OCI-LY7 (cell line): ENCODE data around the gene NGB. TPM values are rescaled to one million over a fixed set of nuclear protein-coding genes. Genes with fewer than 3 reads are reported as not detected.

ENCODE experiments used
- BruUV-seq: library from RNA; stranded (reverse); fragments of 400-500 nt; replicated peaks from 2 replicates; lab custom pipeline; 2021; lab: Mats Ljungman, UMichigan
- CTCF ChIA-PET: fragments of 300-600 bp; sonication (Branson Sonifier 250); formaldehyde crosslinking; loops from one replicate; lab custom pipeline; 2022; ENCODE audit warnings: antibody characterized with exemption; ENCODE audit not compliant: unreplicated experiment; lab: Charles Lee
- POLR2A ChIA-PET: fragments of 300-600 bp; sonication (Branson Sonifier 250); formaldehyde crosslinking; loops from one replicate; lab custom pipeline; 2022; ENCODE audit warnings: antibody characterized with exemption; lab: Charles Lee
- DNase-seq: peaks from one replicate; pipeline ENCODE4 v3.0.0-alpha.2; 2015; ENCODE audit warnings: low spot score
- H2AFZ ChIP-seq: fragments of 200-600 bp; sonication (generic), shearing (Covaris generic); 2 replicates; pipeline ENCODE4 v1.6.1; 2014; ENCODE audit warnings: mild to moderate bottlenecking, antibody characterized with exemption, low read length, moderate library complexity
- H3K27ac ChIP-seq: fragments of 200-600 bp; sonication (generic); 2 replicates; pipeline ENCODE4 v1.5.1; 2014; ENCODE audit warnings: mixed run types, low read depth, mild to moderate bottlenecking, moderate library complexity, low read length, inconsistent platforms; ENCODE audit not compliant: poor library complexity, severe bottlenecking
- H3K36me3 ChIP-seq: fragments of 200-600 bp; sonication (generic); 2 replicates; pipeline ENCODE4 v1.6.1; 2014; ENCODE audit warnings: mild to moderate bottlenecking, antibody characterized with exemption, low read length, moderate library complexity, mixed read lengths; ENCODE audit not compliant: insufficient read depth
- H3K4me1 ChIP-seq: fragments of 200-600 bp; sonication (generic); 2 replicates; pipeline ENCODE4 v1.5.1; 2014; ENCODE audit warnings: mild to moderate bottlenecking, low read length; ENCODE audit not compliant: insufficient read depth, poor library complexity, severe bottlenecking
- H3K4me2 ChIP-seq: fragments of 200-600 bp; sonication (generic); 2 replicates; pipeline ENCODE4 v1.6.1; 2014; ENCODE audit warnings: mild to moderate bottlenecking, low read length
- H3K4me3 ChIP-seq: fragments of 200-600 bp; sonication (generic); 2 replicates; pipeline ENCODE4 v1.5.1; 2014; ENCODE audit warnings: mild to moderate bottlenecking, low read depth, low read length; ENCODE audit not compliant: poor library complexity, severe bottlenecking
- H3K79me2 ChIP-seq: fragments of 200-600 bp; sonication (generic); 2 replicates; pipeline ENCODE4 v1.6.1; 2016; ENCODE audit warnings: low read depth, mild to moderate bottlenecking, low read length, moderate library complexity, mixed read lengths; ENCODE audit not compliant: insufficient read depth
- H3K9me2 ChIP-seq: fragments of 200-600 bp; sonication (generic); 2 replicates; pipeline ENCODE4 v1.6.1; 2016; ENCODE audit warnings: mild to moderate bottlenecking, low read length, mixed read lengths; ENCODE audit not compliant: insufficient read depth
- H3K9me3 ChIP-seq: fragments of 200-600 bp; sonication (generic); 2 replicates; pipeline ENCODE4 v1.6.1; 2014; ENCODE audit warnings: mild to moderate bottlenecking, mixed run types, low read length, mixed read lengths
- H4K20me1 ChIP-seq: fragments of 200-600 bp; sonication (generic); 2 replicates; pipeline ENCODE4 v1.6.1; 2014; ENCODE audit warnings: mild to moderate bottlenecking, antibody characterized with exemption, low read length, moderate library complexity, mixed read lengths; ENCODE audit not compliant: insufficient read depth
- CTCF ChIP-seq: fragments of 200-600 bp; sonication (generic); conservative IDR thresholded peaks from 2 replicates; pipeline ENCODE4 v1.5.1; 2014; ENCODE audit warnings: mild to moderate bottlenecking, antibody characterized with exemption, low read length, moderate library complexity, mixed read lengths
- EZH2phosphoT487 ChIP-seq: fragments of 200-600 bp; sonication (generic); IDR thresholded peaks from 2 replicates; pipeline ENCODE4 v1.6.1; 2018; ENCODE audit warnings: low read depth, borderline replicate concordance, mild to moderate bottlenecking, mixed run types, antibody characterized with exemption, low read length, moderate library complexity, mixed read lengths
- intact Hi-C: fragments of 100-400 bp; cut with micrococcal nuclease; formaldehyde crosslinking; loops from one replicate; pipeline ENCODE4 v1.10.0; 2022; ENCODE audit not compliant: unreplicated experiment
- total RNA-seq, 2 experiments: library from RNA; depleted of rRNA in 1 of 2; stranded (reverse); fragments of >200 nt in 1 of 2; shearing (Covaris generic) in 1 of 2; gene quantifications; 2 replicates each; pipeline ENCODE4 v1.2.3, GENCODE V29; 2014 to 2022

Gene NGB
- total RNA-seq, 2 experiments from 2014 or later = not detected

GRCh38 chr14:77266336-77266735 lies 4.7 kb downstream of the NGB start:
- ChIA-PET CTCF (no interaction called here), POLR2A (interaction anchor here (0.6 kb wide), 1 partner anchor 16 kb away, joined by 3 read pairs; no protein-coding TSS in a partner anchor)
- Histone ChIP-seq H3K4me3 (no peak overlapping the region), H3K4me2 (no peak overlapping the region), H2AFZ (no peak overlapping the region), H3K36me3 (no peaks in the 10 kb centered on the region), H3K4me1 (no peaks in the 10 kb centered on the region), H3K9me3 (no peaks in the 10 kb centered on the region), H3K27ac (no peak overlapping the region), H3K79me2 (no peaks in the 10 kb centered on the region), H3K9me2 (no peaks in the 10 kb centered on the region), H4K20me1 (no peaks in the 10 kb centered on the region)
- intact Hi-C loops = no loop called here
- no peak for DNase-seq
- TF ChIP-seq CTCF (no peak), EZH2phosphoT487 (no peak)
- no TSS peak for BruUV-seq

- Histone ChIP-seq H2AFZ (no peak overlapping the region), H3K79me2 (no peaks in the 10 kb centered on the region), H3K4me2 (no peak overlapping the region), H3K27ac (no peak overlapping the region), H3K36me3 (no peaks in the 10 kb centered on the region), H3K9me2 (no peaks in the 10 kb centered on the region), H3K4me1 (no peaks in the 10 kb centered on the region), H4K20me1 (no peaks in the 10 kb centered on the region), H3K9me3 (no peaks in the 10 kb centered on the region), H3K4me3 (no peak overlapping the region)
- no peak for DNase-seq
- TF ChIP-seq EZH2phosphoT487 = no peak
- no peak for TF ChIP-seq CTCF
- no TSS peak for BruUV-seq
- ChIA-PET CTCF (no interaction called here), POLR2A (interaction anchor here (0.6 kb wide), 1 partner anchor 17 kb away, joined by 3 read pairs; no protein-coding TSS in a partner anchor)
- intact Hi-C loops = no loop called here
These were observed 5.3 kb downstream of the NGB start for GRCh38 chr14:77265561-77266335.

- Histone ChIP-seq H3K4me1 (no peaks in the 10 kb centered on the region), H3K9me3 (no peaks in the 10 kb centered on the region), H4K20me1 (no peaks in the 10 kb centered on the region), H3K36me3 (no peaks in the 10 kb centered on the region), H3K4me3 (no peak overlapping the region), H3K4me2 (no peak overlapping the region), H2AFZ (no peak overlapping the region), H3K9me2 (no peaks in the 10 kb centered on the region), H3K27ac (no peak overlapping the region), H3K79me2 (no peaks in the 10 kb centered on the region)
- BruUV-seq = no TSS peak
- no peak for TF ChIP-seq CTCF
- no peak for TF ChIP-seq EZH2phosphoT487
- ChIA-PET CTCF (no interaction called here), POLR2A (no interaction called here)
- intact Hi-C loops = no loop called here
- no peak for DNase-seq
These were observed 5.9 kb downstream of the NGB start for GRCh38 chr14:77265187-77265515.
